HG02970 (cell line): ENCODE data around the gene CLEC18C.
"Not testable (repeated sequence)": the region's sequence is repeated elsewhere in the genome, so short reads cannot be mapped to it uniquely, and the experiment has no call there.

Source experiments
- ATAC-seq: cut with Tn5 transposase; IDR thresholded peaks from one replicate; pipeline ENCODE4 v1.9.1; 2021; ENCODE audit warnings: mild to moderate bottlenecking, moderate library complexity, moderate number of reproducible peaks; ENCODE audit not compliant: unreplicated experiment, low FRiP score

The CLEC18C gene

GRCh38 chr16:70173212-70173837 lies at the start of gene CLEC18C:
CLEC18C (plus strand) TSS chr16:70173787; CDS start chr16:70174279, 492 bp downstream.
- ATAC-seq = not testable (repeated sequence)

- ATAC-seq = not testable (repeated sequence)
These were observed 49.8 kb upstream of the CLEC18C start for GRCh38 chr16:70123822-70124221.

GRCh38 chr16:70126226-70126625 lies 47.4 kb upstream of the CLEC18C start:
- not testable (repeated sequence) for ATAC-seq

- ATAC-seq = not testable (repeated sequence)
These were observed 45.9 kb upstream of the CLEC18C start for GRCh38 chr16:70127706-70128105.

GRCh38 chr16:70128844-70129243 lies 44.7 kb upstream of the CLEC18C start:
- not testable (repeated sequence) for ATAC-seq

GRCh38 chr16:70135796-70136195 lies 37.8 kb upstream of the CLEC18C start:
- ATAC-seq = not testable (repeated sequence)

- ATAC-seq = not testable (repeated sequence)
These were observed 37.0 kb upstream of the CLEC18C start for GRCh38 chr16:70136595-70136994.

- ATAC-seq = not testable (repeated sequence)
These were observed 30.8 kb upstream of the CLEC18C start for GRCh38 chr16:70142739-70143138.

- ATAC-seq = not testable (repeated sequence)
These were observed 30.2 kb upstream of the CLEC18C start for GRCh38 chr16:70143231-70143895.

- ATAC-seq = not testable (repeated sequence)
These were observed 25.7 kb upstream of the CLEC18C start for GRCh38 chr16:70147853-70148252.

GRCh38 chr16:70148453-70148852 lies 25.1 kb upstream of the CLEC18C start:
- ATAC-seq = not testable (repeated sequence)

- not testable (repeated sequence) for ATAC-seq
These were observed 24.3 kb upstream of the CLEC18C start for GRCh38 chr16:70149296-70149695.

- no peak for ATAC-seq
These were observed 22.2 kb upstream of the CLEC18C start for GRCh38 chr16:70151391-70151790.

- ATAC-seq = no peak
These were observed 21.6 kb upstream of the CLEC18C start for GRCh38 chr16:70151941-70152509.

- ATAC-seq = no peak
These were observed 20.8 kb upstream of the CLEC18C start for GRCh38 chr16:70152578-70153302.

- ATAC-seq = not testable (repeated sequence)
These were observed 18.9 kb upstream of the CLEC18C start for GRCh38 chr16:70154736-70155135.

GRCh38 chr16:70156207-70156978 lies 17.2 kb upstream of the CLEC18C start:
- no peak for ATAC-seq

GRCh38 chr16:70157105-70157476 lies 16.5 kb upstream of the CLEC18C start:
- no peak for ATAC-seq

GRCh38 chr16:70157477-70158260 lies 15.9 kb upstream of the CLEC18C start:
- ATAC-seq = no peak
